ENCODE data around the gene CDC25A. TPM values are rescaled to one million over a fixed set of nuclear protein-coding genes. Genes with fewer than 3 reads are reported as not detected.
A peak's percentile ranks its signal among the peaks of the same experiment; 100 is the strongest.

Gene CDC25A
- total and polyA plus RNA-seq, 2 experiments from 2014 or later, result 17.7 to 126 TPM

GRCh38 chr3:48157202-48157840 lies 30.9 kb downstream of the CDC25A start (continued):
- TF ChIP-seq ZNF462 (CRISPR knock-in tag; IDR thresholded peaks at IDR 0.05), result no peak
- TF ChIP-seq STAT1 (IDR thresholded peaks at IDR 0.05; ENCODE audit: unreplicated experiment), result no peak
- TF ChIP-seq JUNB (IDR thresholded peaks at IDR 0.05; ENCODE audit: unreplicated experiment), result no peak

- H3K27ac ChIP-seq (ENCODE audit: low read depth), result peak overlapping the region; percentile 45; the same call in 1 of the 2 replicates
- TF ChIP-seq ZNF331 (CRISPR knock-in tag; IDR thresholded peaks at IDR 0.05; ENCODE audit: low read depth) (no peak), CTCF (conservative IDR thresholded peaks at IDR 0.05; ENCODE audit: low read depth in 2 of 2) (no peak), ETS1 (IDR thresholded peaks at IDR 0.05) (no peak), EZH2phosphoT487 (IDR thresholded peaks at IDR 0.05; ENCODE audit: unreplicated experiment) (no peak), NANOG (IDR thresholded peaks at IDR 0.05; ENCODE audit: borderline replicate concordance) (no peak), POLR2AphosphoS5 (IDR thresholded peaks at IDR 0.05; ENCODE audit: low read depth) (no peak)
Observed at GRCh38 chr3:48156163-48156562, 32.1 kb downstream of the CDC25A start.

More at GRCh38 chr3:48156163-48156562, 32.1 kb downstream of the CDC25A start:
- Histone ChIP-seq H3F3A (replicated peaks; ENCODE audit: low read depth) (peaks cover 36% of the 10 kb centered on the region), H4K20me1 (replicated peaks; ENCODE audit: insufficient read depth) (peaks cover 7% of the 10 kb centered on the region), H2AFZ (no peak overlapping the region), H3K27me3 (ENCODE audit: insufficient read depth) (no peaks in the 10 kb centered on the region), H3K4me2 (no peak overlapping the region), H3K4me3 (no peak overlapping the region), H3K79me2 (replicated peaks; ENCODE audit: insufficient read depth) (no peaks in the 10 kb centered on the region), H3K9me2 (ENCODE audit: insufficient read depth) (no peaks in the 10 kb centered on the region), H3K36me3 (ENCODE audit: insufficient read depth) (peaks cover 32% of the 10 kb centered on the region), H3K4me1 (ENCODE audit: insufficient read depth) (no peaks in the 10 kb centered on the region; the same call in 1 of the 2 replicates)
- peaks cover 48% of the 10 kb centered on the region for H3K36me3 Mint-ChIP-seq (ENCODE audit: low read depth)
- H3K27me3 Mint-ChIP-seq (ENCODE audit: insufficient read depth, low read depth, poor library complexity), result peaks cover 9% of the 10 kb centered on the region
- ATAC-seq, result no peak
- no peak overlapping the region for H3K4me3 Mint-ChIP-seq
- H3K27ac Mint-ChIP-seq, result no peak overlapping the region
- no peak for DNase-seq (ENCODE audit: low spot score)
- peaks cover 17% of the 10 kb centered on the region; the same call in 2 of the 3 replicates for H3K4me1 Mint-ChIP-seq
- H3K9me3 Mint-ChIP-seq, result no peaks in the 10 kb centered on the region

Measured in GM23338 (cell line).